H1 (cell line): ENCODE measurements around the gene PDS5A. TPM values are rescaled to one million over a fixed set of nuclear protein-coding genes. Genes with fewer than 3 reads are reported as not detected.

Source experiments
- CTCF ChIA-PET: fragments of 300-600 bp; sonication (Branson Sonifier 250); formaldehyde crosslinking; loops from one replicate; lab custom pipeline; 2021; ENCODE audit not compliant: partially characterized antibody; lab: Charles Lee
- POLR2A ChIA-PET: fragments of 300-600 bp; sonication (Branson Sonifier 250); formaldehyde crosslinking; loops from one replicate; lab custom pipeline; 2021; ENCODE audit warnings: inconsistent platforms; ENCODE audit not compliant: partially characterized antibody; lab: Charles Lee
- DNase-seq, 2 experiments: peaks; one replicate each; pipeline versions ENCODE4 v3.0.0 to v3.0.0-alpha.2; 2010 to 2022; ENCODE audit warnings: low spot score in 2 of 2, low read depth in 1 of 2, mixed read lengths in 1 of 2
- FAIRE-seq: peaks from 2 replicates; lab custom pipeline; 2011; peaks lifted over from hg19 to GRCh38; lab: Jason Lieb, UNC
- H2AFZ ChIP-seq: 2 replicates; pipeline ENCODE4 v1.8.1; 2012; ENCODE audit warnings: low read length, inconsistent platforms
- H2AK5ac ChIP-seq: 2 replicates; pipeline ENCODE4 v1.6.1; 2013; ENCODE audit warnings: low read depth, low read length
- H2BK120ac ChIP-seq: replicated peaks from 2 replicates; pipeline ENCODE3; 2013; ENCODE audit warnings: low read depth, low read length, inconsistent platforms
- H2BK12ac ChIP-seq: 2 replicates; pipeline ENCODE4 v1.6.1; 2013; ENCODE audit warnings: low read depth, low read length
- H2BK15ac ChIP-seq: 2 replicates; pipeline ENCODE4 v1.6.1; 2013; ENCODE audit warnings: low read length
- H2BK20ac ChIP-seq: 2 replicates; pipeline ENCODE4 v1.6.1; 2013; ENCODE audit warnings: low read length
- H2BK5ac ChIP-seq: 2 replicates; pipeline ENCODE4 v1.6.1; 2013; ENCODE audit warnings: low read depth, low read length
- H3K14ac ChIP-seq: 2 replicates; pipeline ENCODE4 v1.6.1; 2013; ENCODE audit warnings: inconsistent platforms; ENCODE audit not compliant: insufficient read length
- H3K18ac ChIP-seq: 2 replicates; pipeline ENCODE4 v1.6.1; 2013; ENCODE audit warnings: low read length; ENCODE audit errors: extremely low read depth
- H3K23ac ChIP-seq: 2 replicates; pipeline ENCODE4 v1.6.1; 2013; ENCODE audit warnings: inconsistent platforms; ENCODE audit not compliant: insufficient read length
- H3K23me2 ChIP-seq: 2 replicates; pipeline ENCODE4 v1.6.1; 2013; ENCODE audit warnings: low read depth, low read length
- H3K27ac ChIP-seq: 2 replicates; pipeline ENCODE4 v1.6.1; 2011; ENCODE audit warnings: low read depth, low read length, inconsistent platforms
- H3K27me3 ChIP-seq, 4 experiments: replicated peaks in 1 of 4; 1 replicate in 1 of 4; 2 replicates in 3 of 4; pipeline versions ENCODE4 v1.6.1 to v1.8.1; 2011 to 2013; ENCODE audit warnings: low read length in 3 of 4, mild to moderate bottlenecking in 3 of 4, inconsistent platforms in 2 of 4, mixed read lengths in 2 of 4, moderate library complexity in 1 of 4; ENCODE audit not compliant: control insufficient read depth in 3 of 4, insufficient read depth in 3 of 4; ENCODE audit errors: extremely low read depth in 1 of 4
- H3K36me3 ChIP-seq, 4 experiments: 2 replicates each; pipeline versions ENCODE4 v1.6.1 to v1.8.1; 2011 to 2013; ENCODE audit warnings: mild to moderate bottlenecking in 4 of 4, low read length in 3 of 4, moderate library complexity in 2 of 4, control low read depth in 1 of 4, inconsistent platforms in 1 of 4; ENCODE audit not compliant: insufficient read depth in 4 of 4, control insufficient read depth in 2 of 4
- H3K4ac ChIP-seq: replicated peaks from 2 replicates; pipeline ENCODE3; 2013; ENCODE audit warnings: low read length, low read depth, mixed read lengths, inconsistent platforms; ENCODE audit not compliant: insufficient read length
- H3K4me1 ChIP-seq, 4 experiments: replicated peaks in 1 of 4; 1 replicate in 1 of 4; 2 replicates in 3 of 4; pipeline versions ENCODE4 v1.6.1 to v1.8.1; 2011 to 2013; ENCODE audit warnings: low read length in 3 of 4, inconsistent platforms in 2 of 4, mixed read lengths in 1 of 4; ENCODE audit not compliant: insufficient read depth in 4 of 4, control insufficient read depth in 3 of 4
- H3K4me2 ChIP-seq, 2 experiments: 2 replicates each; pipeline versions ENCODE4 v1.6.1 to v1.8.1; 2011 to 2013; ENCODE audit warnings: low read depth in 2 of 2, low read length in 2 of 2, control low read depth in 1 of 2, inconsistent platforms in 1 of 2, mild to moderate bottlenecking in 1 of 2; ENCODE audit not compliant: insufficient read depth in 1 of 2
- H3K4me3 ChIP-seq, 4 experiments: fragments of 200-600, 300-600 bp in 1 of 4; sonication (generic), shearing (Covaris generic), sonication (Bioruptor Twin) in 1 of 4; 2 replicates each; pipeline versions ENCODE4 v1.5.1 to v1.8.1; 2011 to 2016; ENCODE audit warnings: low read length in 4 of 4, low read depth in 3 of 4, control low read depth in 2 of 4, inconsistent platforms in 2 of 4, mild to moderate bottlenecking in 2 of 4, mixed read lengths in 1 of 4, moderate library complexity in 1 of 4; ENCODE audit not compliant: insufficient read depth in 2 of 4; ENCODE audit errors: extremely low read depth in 1 of 4
- H3K56ac ChIP-seq: replicated peaks from 2 replicates; pipeline ENCODE3; 2013; ENCODE audit warnings: low read depth, mild to moderate bottlenecking, mixed read lengths, low read length, inconsistent platforms; ENCODE audit not compliant: insufficient read length
- H3K79me1 ChIP-seq: 2 replicates; pipeline ENCODE4 v1.6.1; 2013; ENCODE audit warnings: low read depth, low read length, control low read depth
- H3K79me2 ChIP-seq, 2 experiments: 2 replicates each; pipeline versions ENCODE4 v1.6.1 to v1.8.1; 2012 to 2013; ENCODE audit warnings: low read length in 2 of 2, mild to moderate bottlenecking in 2 of 2, inconsistent platforms in 1 of 2; ENCODE audit not compliant: insufficient read depth in 2 of 2, control insufficient read depth in 1 of 2
- H3K9ac ChIP-seq, 4 experiments: replicated peaks in 1 of 4; 1 replicate in 1 of 4; 2 replicates in 3 of 4; pipeline versions ENCODE4 v1.6.1 to v1.8.1; 2011 to 2013; ENCODE audit warnings: low read depth in 3 of 4, low read length in 3 of 4, control low read depth in 2 of 4, mild to moderate bottlenecking in 2 of 4, moderate library complexity in 2 of 4, inconsistent platforms in 1 of 4; ENCODE audit errors: extremely low read depth in 1 of 4
- H3K9me3 ChIP-seq, 2 experiments: 2 replicates each; pipeline versions ENCODE4 v1.6.1 to v1.8.1; 2012 to 2013; ENCODE audit warnings: mild to moderate bottlenecking in 2 of 2, moderate library complexity in 2 of 2, control low read depth in 1 of 2, inconsistent platforms in 1 of 2, low read depth in 1 of 2, low read length in 1 of 2, mixed read lengths in 1 of 2; ENCODE audit not compliant: insufficient read depth in 2 of 2
- H4K20me1 ChIP-seq, 2 experiments: replicated peaks in 1 of 2; 2 replicates each; pipeline versions ENCODE3 to v1.8.1; 2011 to 2013; ENCODE audit warnings: inconsistent platforms in 2 of 2, low read length in 2 of 2, mild to moderate bottlenecking in 1 of 2; ENCODE audit not compliant: insufficient read depth in 2 of 2, control insufficient read depth in 1 of 2
- H4K5ac ChIP-seq: 2 replicates; pipeline ENCODE4 v1.6.1; 2013; ENCODE audit warnings: low read length, low read depth, mixed read lengths, inconsistent platforms; ENCODE audit not compliant: insufficient read length
- H4K8ac ChIP-seq: 2 replicates; pipeline ENCODE4 v1.8.0; 2013; ENCODE audit warnings: mild to moderate bottlenecking, moderate library complexity, low read length, inconsistent platforms; ENCODE audit not compliant: insufficient read depth; ENCODE audit errors: extremely low read depth
- H4K91ac ChIP-seq: replicated peaks from 2 replicates; pipeline ENCODE3; 2013; ENCODE audit warnings: low read length, mixed read lengths, inconsistent platforms; ENCODE audit not compliant: insufficient read length
- FOSL1 ChIP-seq: IDR thresholded peaks from 2 replicates; pipeline ENCODE4 v1.6.1; 2011; ENCODE audit warnings: mild to moderate bottlenecking, low read depth, low read length, moderate library complexity; ENCODE audit not compliant: insufficient read depth
- KDM4A ChIP-seq: IDR thresholded peaks from one replicate; pipeline ENCODE4 v1.7.1; 2012; ENCODE audit warnings: low read depth, mild to moderate bottlenecking, moderate library complexity, low read length, inconsistent platforms; ENCODE audit not compliant: severe bottlenecking
- POU5F1 ChIP-seq: IDR thresholded peaks from 2 replicates; pipeline ENCODE4 v1.6.1; 2011; ENCODE audit warnings: low read depth, mild to moderate bottlenecking, low read length, moderate library complexity
- RFX5 ChIP-seq: IDR thresholded peaks from 2 replicates; pipeline ENCODE4 v1.6.1; 2011; ENCODE audit warnings: low read depth, low read length, improper control_type of control experiment, borderline replicate concordance
- RXRA ChIP-seq: IDR thresholded peaks from 2 replicates; pipeline ENCODE4 v1.6.1; 2011; ENCODE audit warnings: low read depth, mild to moderate bottlenecking, low read length, moderate library complexity; ENCODE audit not compliant: insufficient read depth
- WGBS, 2 experiments: shearing (Covaris generic) in 1 of 2; methylation state at CpG; one replicate each; pipeline versions ENCODE4 v1.1.6 to v1.1.7; 2013 to 2015; ENCODE audit warnings: low lambda C conversion rate in 2 of 2, mixed read lengths in 2 of 2, inconsistent platforms in 1 of 2, low coverage in 1 of 2, missing lambda C conversion rate in 1 of 2; ENCODE audit not compliant: insufficient replicate concordance in 2 of 2, insufficient coverage in 1 of 2, insufficient read length in 1 of 2; ENCODE audit errors: extremely low coverage in 1 of 2, missing lambda C conversion rate in 1 of 2; 5-methylcytosine and 5-hydroxymethylcytosine counted together
- polyA plus RNA-seq, 7 experiments: library from polyadenylated mRNA; depleted of rRNA in 3 of 7; stranded (reverse) in 5 of 7; unstranded in 2 of 7; fragments of >200 nt in 5 of 7; fragments of 200-250 nt in 2 of 7; gene quantifications; 1 replicate in 5 of 7; 2 replicates in 1 of 7; 4 replicates in 1 of 7; pipeline versions ENCODE4 v1.2.1 to v1.2.3, GENCODE V29; 2011 to 2013; ENCODE audit warnings: missing spikeins in 2 of 7, mixed read lengths in 2 of 7
- total RNA-seq: library from RNA; stranded (reverse); fragmentation: NEBNext Ultra II Directional; extraction: Animal tissue kit (Norgen Biotek cat#: 25700); gene quantifications from 2 replicates; pipeline ENCODE4 v1.2.1, GENCODE V29; 2021

The PDS5A gene
- total and polyA plus RNA-seq, 2 of the 8 experiments (the other 6 are each of a cell fraction or from before 2014, with no cell fraction given) = 15.5 to 76.6 TPM

GRCh38 chr4:39933671-39934590 lies 43.8 kb downstream of the PDS5A start:
- Histone ChIP-seq H3K23me2 (no peaks in the 10 kb centered on the region), H3K56ac (no peak overlapping the region), H2BK120ac (no peak overlapping the region), H3K27me3 (no peaks in the 10 kb centered on the region), H2AK5ac (no peak overlapping the region), H2BK15ac (no peak overlapping the region), H3K79me2 (peaks cover 11 to 84% of the 10 kb centered on the region in 2 experiments), H3K18ac (no peak overlapping the region), H4K8ac (no peak overlapping the region), H3K4me1 (peaks cover 4 to 9% (median 5%) of the 10 kb centered on the region in 4 experiments; a peak in 6 of 7 replicates), H2BK12ac (no peak overlapping the region), H3K4me3 (no peak overlapping the region), H3K4ac (no peak overlapping the region), H3K4me2 (no peak overlapping the region), H2BK5ac (no peak overlapping the region), H3K79me1 (peaks cover 9% of the 10 kb centered on the region), H3K23ac (no peak overlapping the region), H4K91ac (no peak overlapping the region), H4K5ac (no peak overlapping the region), H2AFZ (no peak overlapping the region), H3K14ac (no peak overlapping the region), H4K20me1 (peaks cover 3% of the 10 kb centered on the region in 2 experiments), H3K9ac (no peak overlapping the region), H2BK20ac (no peak overlapping the region), H3K9me3 (no peaks in the 10 kb centered on the region), H3K36me3 (no peaks in the 10 kb centered on the region), H3K27ac (no peak overlapping the region)
- CTCF ChIA-PET = interaction anchor here (0.6 kb wide), 3 partner anchors 84 to 1068 kb away, joined by 3 to 4 read pairs (median 4); no protein-coding TSS in a partner anchor
- WGBS, 2 experiments = 76% methylated on average over 7 of the region's 7 CpGs; no CpG with 5 or more reads in 1 of the 2 experiments
- FAIRE-seq = no peak
- DNase-seq = no peak
- POLR2A ChIA-PET = interaction anchor here (0.7 to 0.9 kb wide), 2 partner anchors 9 to 327 kb away, joined by 3 to 4 read pairs; no protein-coding TSS in a partner anchor
- TF ChIP-seq FOSL1 = no peak
- TF ChIP-seq POU5F1 = no peak
- no peak for TF ChIP-seq KDM4A
- TF ChIP-seq RXRA = no peak
- TF ChIP-seq RFX5 = no peak
